Peyer's patch (tissue), 4 donors: ENCODE measurements around the gene FEZ2. TPM values are rescaled to one million over a fixed set of nuclear protein-coding genes. Genes with fewer than 3 reads are reported as not detected.

ENCODE experiments used
- DNase-seq, 3 donors: peaks; one replicate each; pipeline ENCODE4 v3.0.0-alpha.2; 2017 to 2019
- H3K27ac ChIP-seq, 4 donors: fragments of 200-600 bp; sonication (generic); one replicate each; pipeline ENCODE4 v1.5.1; 2016 to 2019
- H3K27me3 ChIP-seq, 2 donors: fragments of 200-600 bp; sonication (generic); one replicate each; pipeline ENCODE4 v1.5.1; 2019
- H3K36me3 ChIP-seq, 3 donors: fragments of 200-600 bp; sonication (generic); one replicate each; pipeline ENCODE4 v1.5.1; 2016 to 2019
- H3K4me1 ChIP-seq, 4 donors: fragments of 200-600 bp; sonication (generic); one replicate each; pipeline ENCODE4 v1.5.1; 2016 to 2019
- H3K4me3 ChIP-seq, 4 donors: fragments of 200-600 bp; sonication (generic); 1 replicate in 3 of 4; 2 replicates in 1 of 4; pipeline ENCODE4 v1.5.1; 2016 to 2019; ENCODE audit warnings: mild to moderate bottlenecking in 1 of 4
- H3K9me3 ChIP-seq, 4 donors: fragments of 200-600 bp; sonication (generic); one replicate each; pipeline ENCODE4 v1.5.1; 2016 to 2019; ENCODE audit warnings: mild to moderate bottlenecking in 1 of 4
- POLR2A ChIP-seq, 2 donors: fragments of 450-650 bp; IDR thresholded peaks; one replicate each; pipeline ENCODE4 v1.5.1; 2017; ENCODE audit warnings: antibody characterized with exemption in 2 of 2, mild to moderate bottlenecking in 2 of 2, moderate library complexity in 2 of 2
- total RNA-seq, 4 donors: library from RNA; depleted of rRNA; stranded (reverse); fragments of >200 nt; gene quantifications; one replicate each; pipeline ENCODE4 v1.1.0, GENCODE V29; 2016
- TF ChIP-seq, protein P1 (sequence below), 6 experiments: fragments of 450-650 bp in 4 of 6; fragments of 200-600 bp in 2 of 6; sonication (generic) in 1 of 6; IDR thresholded peaks; one replicate each; pipeline ENCODE4 v1.5.1; 2017 to 2019; ENCODE audit warnings: antibody characterized with exemption in 6 of 6, mild to moderate bottlenecking in 3 of 6, moderate library complexity in 1 of 6

FEZ2 gene
- total RNA-seq, 4 donors from 2014 or later, result 53.4 to 97.4 (median 64.4) TPM

DNA sequence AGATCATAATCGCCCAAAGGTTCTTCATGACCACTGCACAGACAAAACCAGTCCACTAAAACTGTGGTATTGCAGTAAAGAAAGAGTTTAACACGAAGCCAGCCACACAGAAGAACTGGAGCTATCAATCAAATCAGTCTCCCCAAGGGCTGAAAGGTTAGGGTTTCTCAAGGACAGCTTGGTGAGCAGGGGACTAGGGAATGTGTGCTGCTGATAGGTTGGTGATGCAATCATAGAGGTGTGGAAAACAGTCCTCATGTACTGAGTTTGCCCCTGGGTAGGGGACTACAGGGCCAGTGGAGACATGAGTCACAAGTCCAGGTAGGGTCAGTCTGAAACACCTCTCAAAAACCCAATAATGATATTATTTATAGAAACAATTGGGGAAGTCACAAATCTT is 27.3 kb upstream of the FEZ2 start:
- no peak overlapping the region for H3K27ac ChIP-seq

DNA sequence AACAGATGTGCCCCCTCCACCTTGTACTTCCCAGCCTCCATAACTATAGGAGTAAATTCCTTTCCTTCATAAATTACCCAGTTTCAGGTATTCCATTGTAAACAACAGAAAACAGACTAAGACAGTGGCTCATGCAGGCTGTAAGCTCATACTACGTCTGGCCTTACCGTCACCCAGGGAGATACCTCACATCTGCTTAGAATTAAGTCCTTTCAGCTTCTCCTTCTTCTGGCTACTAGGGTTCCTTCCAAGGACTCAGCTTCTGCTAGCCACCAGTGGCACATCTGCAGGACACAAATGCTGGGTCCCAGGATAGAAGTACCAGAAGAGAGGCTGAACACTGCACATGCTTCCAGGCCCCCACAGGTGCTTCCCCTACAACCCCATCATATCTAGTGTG is 22.4 kb upstream of the FEZ2 start:
- Histone ChIP-seq H3K9me3 (peaks cover 0 to 5% (median 0%) of the 10 kb centered on the region in 4 donors), H3K4me1 (no peaks in the 10 kb centered on the region), H3K4me3 (no peak overlapping the region), H3K36me3 (no peaks in the 10 kb centered on the region), H3K27ac (no peak overlapping the region), H3K27me3 (no peaks in the 10 kb centered on the region)
- no peak for TF ChIP-seq POLR2A (IDR thresholded peaks at IDR 0.05)
- TF ChIP-seq, protein P1, sequence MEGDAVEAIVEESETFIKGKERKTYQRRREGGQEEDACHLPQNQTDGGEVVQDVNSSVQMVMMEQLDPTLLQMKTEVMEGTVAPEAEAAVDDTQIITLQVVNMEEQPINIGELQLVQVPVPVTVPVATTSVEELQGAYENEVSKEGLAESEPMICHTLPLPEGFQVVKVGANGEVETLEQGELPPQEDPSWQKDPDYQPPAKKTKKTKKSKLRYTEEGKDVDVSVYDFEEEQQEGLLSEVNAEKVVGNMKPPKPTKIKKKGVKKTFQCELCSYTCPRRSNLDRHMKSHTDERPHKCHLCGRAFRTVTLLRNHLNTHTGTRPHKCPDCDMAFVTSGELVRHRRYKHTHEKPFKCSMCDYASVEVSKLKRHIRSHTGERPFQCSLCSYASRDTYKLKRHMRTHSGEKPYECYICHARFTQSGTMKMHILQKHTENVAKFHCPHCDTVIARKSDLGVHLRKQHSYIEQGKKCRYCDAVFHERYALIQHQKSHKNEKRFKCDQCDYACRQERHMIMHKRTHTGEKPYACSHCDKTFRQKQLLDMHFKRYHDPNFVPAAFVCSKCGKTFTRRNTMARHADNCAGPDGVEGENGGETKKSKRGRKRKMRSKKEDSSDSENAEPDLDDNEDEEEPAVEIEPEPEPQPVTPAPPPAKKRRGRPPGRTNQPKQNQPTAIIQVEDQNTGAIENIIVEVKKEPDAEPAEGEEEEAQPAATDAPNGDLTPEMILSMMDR (IDR thresholded peaks at IDR 0.05), result no peak
- no peak for DNase-seq

More for the DNA sequence above, 27.3 kb upstream of the FEZ2 start:
- H3K9me3 ChIP-seq, result peaks cover 0 to 8% (median 0%) of the 10 kb centered on the region in 4 donors
- H3K4me1 ChIP-seq, result no peaks in the 10 kb centered on the region
- no peak for DNase-seq
- H3K27me3 ChIP-seq, result no peaks in the 10 kb centered on the region
- H3K36me3 ChIP-seq, result no peaks in the 10 kb centered on the region
- H3K4me3 ChIP-seq, result no peak overlapping the region
- TF ChIP-seq POLR2A (IDR thresholded peaks at IDR 0.05), result no peak
- TF ChIP-seq, protein P1 (IDR thresholded peaks at IDR 0.05), result no peak

DNA sequence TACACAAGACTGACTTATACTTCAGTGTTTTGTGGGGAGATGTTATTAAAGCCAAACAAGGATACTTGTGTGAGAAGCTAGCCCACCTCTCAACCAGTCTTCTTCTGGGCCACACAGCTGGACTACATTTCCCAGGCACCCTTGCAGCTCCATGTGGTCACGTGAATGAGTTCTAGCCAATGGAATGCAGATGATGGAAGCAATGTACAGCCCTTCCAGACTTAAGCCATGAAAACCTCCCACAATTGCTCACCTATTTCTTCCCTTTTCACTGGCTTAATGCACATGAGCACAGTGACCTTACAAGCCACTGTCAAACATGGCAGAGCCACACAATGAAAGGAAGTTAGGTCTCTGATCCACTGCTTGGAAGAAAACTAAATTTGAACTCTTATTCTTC is 20.4 kb upstream of the FEZ2 start:
- H3K27ac ChIP-seq, result no peak overlapping the region
- DNase-seq, result no peak
- no peaks in the 10 kb centered on the region for H3K36me3 ChIP-seq
- no peaks in the 10 kb centered on the region for H3K27me3 ChIP-seq
- no peaks in the 10 kb centered on the region for H3K4me1 ChIP-seq
- no peak overlapping the region for H3K4me3 ChIP-seq
- TF ChIP-seq POLR2A (IDR thresholded peaks at IDR 0.05), result no peak
- TF ChIP-seq, protein P1 (IDR thresholded peaks at IDR 0.05), result no peak
- no peaks in the 10 kb centered on the region for H3K9me3 ChIP-seq

DNA sequence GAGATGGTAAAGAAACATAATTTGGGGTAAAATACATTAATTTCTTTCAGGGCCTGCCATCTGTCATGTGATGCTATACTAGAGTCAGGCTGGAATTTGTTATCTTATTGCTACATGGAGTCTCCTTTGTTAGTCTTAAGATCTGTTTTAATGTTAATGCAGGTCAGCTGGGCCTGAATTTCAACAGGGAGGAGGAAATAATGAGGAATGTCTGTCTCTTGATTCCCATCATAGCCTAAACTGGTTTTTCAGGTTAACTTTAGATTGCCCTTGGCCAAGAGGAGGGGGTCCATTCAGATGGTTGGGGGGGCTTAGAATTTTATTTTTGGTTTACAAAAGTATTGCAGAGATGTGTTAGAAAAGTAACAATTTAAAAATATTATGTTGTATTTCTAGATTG is 19.0 kb upstream of the FEZ2 start:
- Histone ChIP-seq H3K36me3 (no peaks in the 10 kb centered on the region), H3K27ac (no peak overlapping the region), H3K4me1 (no peaks in the 10 kb centered on the region), H3K4me3 (no peak overlapping the region), H3K27me3 (no peaks in the 10 kb centered on the region), H3K9me3 (no peaks in the 10 kb centered on the region)
- no peak for DNase-seq
- TF ChIP-seq POLR2A (IDR thresholded peaks at IDR 0.05), result no peak
- TF ChIP-seq, protein P1 (IDR thresholded peaks at IDR 0.05), result no peak

DNA sequence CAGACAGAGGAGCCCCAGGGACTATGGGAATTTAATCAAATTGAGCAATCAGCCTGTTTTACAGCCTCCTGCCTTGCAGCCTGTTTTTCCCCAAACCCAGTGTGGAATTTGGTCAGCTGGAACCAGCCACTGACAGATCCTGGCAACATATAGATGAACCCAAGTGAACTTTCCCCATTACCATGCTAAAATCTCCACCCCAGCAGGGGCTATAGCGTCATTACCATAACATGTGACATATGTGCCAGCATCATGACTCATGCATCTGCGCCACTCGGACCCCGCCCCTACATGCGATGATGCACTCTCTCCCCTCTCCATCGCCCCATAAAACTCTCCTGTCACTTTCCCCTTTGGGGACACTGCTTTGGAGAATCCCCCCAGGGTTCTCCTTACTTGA is 17.3 kb upstream of the FEZ2 start:
- H3K27me3 ChIP-seq, result no peaks in the 10 kb centered on the region
- no peak for TF ChIP-seq POLR2A (IDR thresholded peaks at IDR 0.05)
- TF ChIP-seq, protein P1 (IDR thresholded peaks at IDR 0.05), result no peak
- no peak for DNase-seq

DNA sequence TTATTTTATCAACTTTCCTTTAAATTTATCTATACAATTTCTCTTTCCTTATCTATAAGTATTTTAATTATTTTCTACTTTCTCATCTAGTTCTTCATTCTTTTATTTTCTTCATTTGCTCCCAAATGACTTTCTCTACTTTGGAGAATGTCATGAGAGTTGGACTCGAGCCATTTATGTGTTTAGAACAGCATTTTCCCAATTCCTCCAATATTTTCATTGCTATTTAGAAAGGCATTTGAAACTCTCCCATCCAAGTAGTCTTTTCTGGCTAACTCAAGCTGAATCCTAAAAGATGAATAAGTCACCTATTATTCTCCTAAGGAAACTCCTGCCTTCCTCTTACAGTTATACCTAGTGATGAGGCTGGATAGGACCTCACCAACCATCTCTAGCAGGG is 15.8 kb upstream of the FEZ2 start:
- Histone ChIP-seq H3K4me1 (no peaks in the 10 kb centered on the region), H3K9me3 (no peaks in the 10 kb centered on the region), H3K4me3 (no peak overlapping the region), H3K27ac (no peak overlapping the region), H3K27me3 (no peaks in the 10 kb centered on the region), H3K36me3 (no peaks in the 10 kb centered on the region)
- TF ChIP-seq POLR2A (IDR thresholded peaks at IDR 0.05), result no peak
- TF ChIP-seq, protein P1 (IDR thresholded peaks at IDR 0.05), result no peak
- no peak for DNase-seq

More for the DNA sequence above, 17.3 kb upstream of the FEZ2 start:
- Histone ChIP-seq H3K4me3 (no peak overlapping the region), H3K4me1 (no peaks in the 10 kb centered on the region), H3K36me3 (no peaks in the 10 kb centered on the region), H3K9me3 (no peaks in the 10 kb centered on the region), H3K27ac (no peak overlapping the region)
